OCI-LY3 (cell line): ENCODE data around the gene HTR7.

Source experiments
- H2AFZ ChIP-seq: fragments of 200-600, 300-600 bp; shearing (Covaris generic); 2 replicates; pipeline ENCODE4 v1.6.0; 2014; ENCODE audit warnings: antibody characterized with exemption, low read depth, low read length
- H3K27ac ChIP-seq: fragments of 200-600, 300-600 bp; sonication (generic); 2 replicates; pipeline ENCODE4 v1.5.1; 2014; ENCODE audit warnings: mild to moderate bottlenecking, low read length, moderate library complexity, mixed read lengths
- H3K27me3 ChIP-seq: fragments of 200-600, 300-600 bp; sonication (generic); 2 replicates; pipeline ENCODE4 v1.6.1; 2014; ENCODE audit warnings: low read depth, low read length, mixed read lengths
- H3K36me3 ChIP-seq: fragments of 200-600, 300-600 bp; sonication (generic); replicated peaks from 2 replicates; pipeline ENCODE3; 2014; ENCODE audit warnings: low read depth, low read length, mixed read lengths
- H3K4me1 ChIP-seq: fragments of 300-600, 200-600 bp; sonication (generic); 2 replicates; pipeline ENCODE4 v1.6.1; 2014; ENCODE audit warnings: low read length, mixed read lengths
- H3K4me2 ChIP-seq: fragments of 200-600, 300-600 bp; sonication (generic); 2 replicates; pipeline ENCODE4 v1.6.1; 2014; ENCODE audit warnings: low read length, mixed read lengths
- H3K4me3 ChIP-seq: fragments of 300-600, 200-600 bp; sonication (generic); 2 replicates; pipeline ENCODE4 v1.5.1; 2014; ENCODE audit warnings: antibody characterized with exemption, mild to moderate bottlenecking, low read length, moderate library complexity
- H3K79me2 ChIP-seq: fragments of 300-600, 200-600 bp; shearing (Covaris generic); 2 replicates; pipeline ENCODE4 v1.6.1; 2014; ENCODE audit warnings: mild to moderate bottlenecking, low read length, mixed read lengths
- H3K9ac ChIP-seq: fragments of 300-600, 200-600 bp; shearing (Covaris generic); 2 replicates; pipeline ENCODE4 v1.6.0; 2014; ENCODE audit warnings: mild to moderate bottlenecking, low read length, moderate library complexity
- H3K9me3 ChIP-seq: fragments of 200-600, 300-600 bp; shearing (Covaris generic); 2 replicates; pipeline ENCODE4 v1.6.1; 2014; ENCODE audit warnings: low read length, mixed read lengths; ENCODE audit not compliant: insufficient read depth
- H4K20me1 ChIP-seq: fragments of 200-600, 300-600 bp; sonication (generic); 2 replicates; pipeline ENCODE4 v1.6.1; 2016; ENCODE audit warnings: low read length, mixed read lengths; ENCODE audit not compliant: insufficient read depth
- CTCF ChIP-seq: fragments of 200-600, 300-600 bp; sonication (generic); IDR thresholded peaks from 2 replicates; pipeline ENCODE4 v1.5.1; 2014; ENCODE audit warnings: antibody characterized with exemption, low read length, low read depth
- EZH2phosphoT487 ChIP-seq: fragments of 200-600 bp; shearing (Covaris generic); IDR thresholded peaks from 2 replicates; pipeline ENCODE4 v1.6.1; 2018; ENCODE audit warnings: antibody characterized with exemption, mixed run types, low read depth

Gene HTR7

GRCh38 chr10:90784771-90785170, 73.1 kb downstream of the HTR7 start:
- Histone ChIP-seq H3K36me3 (no peaks in the 10 kb centered on the region), H3K27me3 (no peaks in the 10 kb centered on the region), H4K20me1 (no peaks in the 10 kb centered on the region), H3K9ac (no peak overlapping the region), H3K4me2 (no peak overlapping the region), H3K4me3 (no peak overlapping the region), H2AFZ (no peak overlapping the region), H3K4me1 (peaks cover 10% of the 10 kb centered on the region), H3K79me2 (no peaks in the 10 kb centered on the region), H3K9me3 (no peaks in the 10 kb centered on the region), H3K27ac (no peak overlapping the region)
- TF ChIP-seq EZH2phosphoT487 (no peak), CTCF (no peak)

GRCh38 chr10:90780488-90780887, 77.4 kb downstream of the HTR7 start:
- H3K9ac ChIP-seq = no peak overlapping the region
- no peaks in the 10 kb centered on the region for H3K36me3 ChIP-seq
- no peaks in the 10 kb centered on the region for H4K20me1 ChIP-seq
- TF ChIP-seq CTCF = no peak
- no peak for TF ChIP-seq EZH2phosphoT487
- H3K79me2 ChIP-seq = no peaks in the 10 kb centered on the region
- H3K9me3 ChIP-seq = no peaks in the 10 kb centered on the region
- no peak overlapping the region for H3K4me3 ChIP-seq
- no peak overlapping the region for H3K27ac ChIP-seq
- H3K4me1 ChIP-seq = 0 out of 2 replicates have a peak, but pooled peaks cover 1% of the 10 kb centered on the region
- H3K4me2 ChIP-seq = no peak overlapping the region
- no peak overlapping the region for H2AFZ ChIP-seq
- H3K27me3 ChIP-seq = no peaks in the 10 kb centered on the region

- H4K20me1 ChIP-seq = no peaks in the 10 kb centered on the region
- no peaks in the 10 kb centered on the region for H3K36me3 ChIP-seq
- H3K79me2 ChIP-seq = no peaks in the 10 kb centered on the region
- TF ChIP-seq EZH2phosphoT487 (no peak), CTCF (peak; percentile 33)
- H3K9ac ChIP-seq = no peak overlapping the region
- H3K4me2 ChIP-seq = no peak overlapping the region
- no peak overlapping the region for H3K4me3 ChIP-seq
- peak overlapping the region; percentile 46; the same call in 1 of the 2 replicates for H2AFZ ChIP-seq
- H3K9me3 ChIP-seq = no peaks in the 10 kb centered on the region
- H3K27me3 ChIP-seq = no peaks in the 10 kb centered on the region
- no peak overlapping the region for H3K27ac ChIP-seq
- H3K4me1 ChIP-seq = 0 out of 2 replicates have a peak, but pooled peaks cover 2% of the 10 kb centered on the region
These were observed 78.3 kb downstream of the HTR7 start for GRCh38 chr10:90779548-90779947.

GRCh38 chr10:90777621-90778020, 80.2 kb downstream of the HTR7 start:
- no peaks in the 10 kb centered on the region for H4K20me1 ChIP-seq
- H2AFZ ChIP-seq = no peak overlapping the region
- no peak overlapping the region for H3K4me2 ChIP-seq
- H3K4me3 ChIP-seq = no peak overlapping the region
- no peaks in the 10 kb centered on the region for H3K9me3 ChIP-seq
- TF ChIP-seq EZH2phosphoT487 (no peak), CTCF (no peak)
- 0 out of 2 replicates have a peak, but pooled peaks cover 2% of the 10 kb centered on the region for H3K4me1 ChIP-seq
- no peaks in the 10 kb centered on the region for H3K79me2 ChIP-seq
- H3K36me3 ChIP-seq = no peaks in the 10 kb centered on the region
- no peak overlapping the region for H3K27ac ChIP-seq
- no peak overlapping the region for H3K9ac ChIP-seq
- H3K27me3 ChIP-seq = no peaks in the 10 kb centered on the region
